Lung (tissue), 12 donors: Measurements from ENCODE around the gene ANAPC1. TPM values are rescaled to one million over a fixed set of nuclear protein-coding genes. Genes with fewer than 3 reads are reported as not detected.
"Not testable (repeated sequence)": the region's sequence is repeated elsewhere in the genome, so short reads cannot be mapped to it uniquely, and the experiment has no call there.

Source experiments
- ATAC-seq: fragments of 200-7000 bp; cut with Tn5 transposase; one replicate; pipeline ENCODE4 v1.9.1; 2020; ENCODE audit warnings: moderate number of reproducible peaks; ENCODE audit not compliant: insufficient read depth, low FRiP score
- DNase-seq, 3 donors: peaks; one replicate each; pipeline ENCODE4 v3.0.0-alpha.2; 2013 to 2017
- H3K27ac ChIP-seq, 2 donors: one replicate each; pipeline ENCODE4 v1.5.1; 2013; ENCODE audit warnings: mild to moderate bottlenecking in 2 of 2, moderate library complexity in 2 of 2, control low read depth in 1 of 2, inconsistent platforms in 1 of 2, low read depth in 1 of 2, low read length in 1 of 2
- H3K27me3 ChIP-seq, 3 donors: one replicate each; pipeline ENCODE4 v1.5.1; 2013; ENCODE audit warnings: low read length in 2 of 3; ENCODE audit not compliant: control insufficient read depth in 3 of 3, insufficient read depth in 3 of 3
- H3K36me3 ChIP-seq, 4 donors: one replicate each; pipeline ENCODE4 v1.5.1; 2013; ENCODE audit warnings: low read length in 4 of 4, mild to moderate bottlenecking in 1 of 4, moderate library complexity in 1 of 4; ENCODE audit not compliant: control insufficient read depth in 4 of 4, insufficient read depth in 4 of 4
- H3K4me1 ChIP-seq, 5 donors: one replicate each; pipeline ENCODE4 v1.5.1; 2013; ENCODE audit warnings: low read length in 5 of 5, mild to moderate bottlenecking in 2 of 5, moderate library complexity in 1 of 5; ENCODE audit not compliant: control insufficient read depth in 5 of 5, insufficient read depth in 5 of 5
- H3K4me3 ChIP-seq: one replicate; pipeline ENCODE4 v1.5.1; 2013; ENCODE audit warnings: mild to moderate bottlenecking, control low read depth, moderate library complexity
- H3K9ac ChIP-seq, 2 donors: one replicate each; pipeline ENCODE4 v1.5.1; 2013; ENCODE audit warnings: low read length in 2 of 2, control low read depth in 1 of 2; ENCODE audit not compliant: insufficient read depth in 1 of 2
- H3K9me3 ChIP-seq, 4 donors: one replicate each; pipeline ENCODE4 v1.5.1; 2013; ENCODE audit warnings: low read length in 3 of 4, mild to moderate bottlenecking in 1 of 4, moderate library complexity in 1 of 4; ENCODE audit not compliant: control insufficient read depth in 4 of 4, insufficient read depth in 3 of 4
- CTCF ChIP-seq: IDR thresholded peaks from 2 replicates; pipeline ENCODE4 v1.5.1; 2012; ENCODE audit warnings: mild to moderate bottlenecking; ENCODE audit errors: control extremely low read depth, extremely low read depth
- WGBS, 2 donors: extraction: QIAGEN DNeasy Blood & Tissue Kit; methylation state at CpG; one replicate each; pipeline ENCODE4 v1.1.7; 2013; 5-methylcytosine and 5-hydroxymethylcytosine counted together
- polyA plus RNA-seq, 2 donors: library from polyadenylated mRNA; stranded (reverse); fragments of 200-250 nt; gene quantifications; one replicate each; pipeline ENCODE4 v1.2.1, GENCODE V29; 2013
- total RNA-seq, 2 donors: library from RNA; depleted of rRNA in 1 of 2; stranded (reverse); fragments of >200 nt in 1 of 2; gene quantifications; one replicate each; pipeline ENCODE4 v1.2.1, GENCODE V29; 2014 to 2021
- donor health status: control.
- donor health status: control.
- donor health status: Bipolar disorder and iron deficiency.
- donor health status: healthy.
- donor health status: DM: yes; HTN: yes; CAD: no.

Gene ANAPC1
- total and polyA plus RNA-seq, 4 donors: 6.6 to 64.4 (median 22.7) TPM

- H3K9ac ChIP-seq: no peak overlapping the region
- no peak for TF ChIP-seq CTCF
- no peaks in the 10 kb centered on the region for H3K27me3 ChIP-seq
- H3K4me3 ChIP-seq: no peak overlapping the region
- 84 to 88% methylated on average over 1 of the region's 1 CpG for WGBS, 2 donors
- no peaks in the 10 kb centered on the region for H3K9me3 ChIP-seq
- peaks cover 0 to 4% (median 0%) of the 10 kb centered on the region in 4 donors for H3K36me3 ChIP-seq
- DNase-seq: peak; percentile 73 to 78 (median 75)
- ATAC-seq: no peak
- no peak overlapping the region for H3K27ac ChIP-seq
- peaks cover 0 to 34% (median 13%) of the 10 kb centered on the region in 5 donors for H3K4me1 ChIP-seq
Observed at GRCh38 chr2:111918383-111918806, 34.4 kb upstream of the ANAPC1 start.

- no peaks in the 10 kb centered on the region for H3K27me3 ChIP-seq
- no peak for TF ChIP-seq CTCF
- H3K4me3 ChIP-seq: no peak overlapping the region
- no peak overlapping the region for H3K27ac ChIP-seq
- ATAC-seq (no peak), DNase-seq (no peak)
- 69% methylated on average over 3 of the region's 3 CpGs for WGBS, 2 donors
- H3K9ac ChIP-seq: no peak overlapping the region
- H3K9me3 ChIP-seq: no peaks in the 10 kb centered on the region
- peaks cover 0 to 25% (median 11%) of the 10 kb centered on the region in 5 donors for H3K4me1 ChIP-seq
- H3K36me3 ChIP-seq: peaks cover 0 to 1% (median 0%) of the 10 kb centered on the region in 4 donors
Observed at GRCh38 chr2:111917106-111917505, 33.1 kb upstream of the ANAPC1 start.

- Histone ChIP-seq H3K9ac (no peak overlapping the region), H3K4me1 (peaks cover 0 to 8% (median 4%) of the 10 kb centered on the region in 5 donors), H3K4me3 (no peak overlapping the region), H3K36me3 (peaks cover 0 to 1% (median 0%) of the 10 kb centered on the region in 4 donors), H3K27me3 (no peaks in the 10 kb centered on the region), H3K27ac (no peak overlapping the region), H3K9me3 (no peaks in the 10 kb centered on the region)
- no peak for TF ChIP-seq CTCF
- DNase-seq (no peak), ATAC-seq (no peak)
- 65 to 70% methylated on average over 2 of the region's 2 CpGs for WGBS, 2 donors
Observed at GRCh38 chr2:111912547-111912946, 28.6 kb upstream of the ANAPC1 start.

- not testable (repeated sequence) for H3K36me3 ChIP-seq, DNase-seq, H3K27ac ChIP-seq, ATAC-seq, H3K9me3 ChIP-seq, H3K4me3 ChIP-seq, H3K9ac ChIP-seq, H3K27me3 ChIP-seq, H3K4me1 ChIP-seq
- WGBS, 2 donors: 91 to 94% methylated on average over 7 of the region's 7 CpGs
Observed at GRCh38 chr2:111911295-111911977, 27.4 kb upstream of the ANAPC1 start.
